IPS-NIHi7 (cell line): ENCODE data around the gene CFAP46.
"Not testable (repeated sequence)": the region's sequence is repeated elsewhere in the genome, so short reads cannot be mapped to it uniquely, and the experiment has no call there.

Source experiments
- DNase-seq: peaks from one replicate; pipeline ENCODE4 v3.0.0; 2012; ENCODE audit warnings: mixed read lengths; ENCODE audit errors: extremely low spot score

CFAP46 gene

DNA sequence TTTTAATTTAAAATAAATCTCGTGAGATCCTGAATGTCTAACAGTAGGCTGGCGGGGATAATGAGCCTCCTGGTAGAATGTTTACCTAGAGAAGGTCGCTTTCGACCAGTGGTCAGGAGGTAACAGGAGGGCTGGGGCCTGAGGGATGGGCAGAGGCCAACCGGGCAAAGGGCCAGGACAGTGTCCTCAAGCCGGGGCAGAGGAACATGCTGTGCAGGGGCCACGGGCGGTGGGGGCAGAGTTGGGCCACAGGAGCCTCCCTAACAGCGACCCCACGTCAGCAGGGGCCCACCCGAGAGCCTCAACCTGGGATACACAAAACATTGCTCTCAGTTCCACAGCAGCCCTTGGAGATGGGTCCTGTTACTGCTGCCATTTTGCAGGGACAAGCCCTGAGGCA, 14.5 kb downstream of the CFAP46 start:
- DNase-seq: no peak

DNA sequence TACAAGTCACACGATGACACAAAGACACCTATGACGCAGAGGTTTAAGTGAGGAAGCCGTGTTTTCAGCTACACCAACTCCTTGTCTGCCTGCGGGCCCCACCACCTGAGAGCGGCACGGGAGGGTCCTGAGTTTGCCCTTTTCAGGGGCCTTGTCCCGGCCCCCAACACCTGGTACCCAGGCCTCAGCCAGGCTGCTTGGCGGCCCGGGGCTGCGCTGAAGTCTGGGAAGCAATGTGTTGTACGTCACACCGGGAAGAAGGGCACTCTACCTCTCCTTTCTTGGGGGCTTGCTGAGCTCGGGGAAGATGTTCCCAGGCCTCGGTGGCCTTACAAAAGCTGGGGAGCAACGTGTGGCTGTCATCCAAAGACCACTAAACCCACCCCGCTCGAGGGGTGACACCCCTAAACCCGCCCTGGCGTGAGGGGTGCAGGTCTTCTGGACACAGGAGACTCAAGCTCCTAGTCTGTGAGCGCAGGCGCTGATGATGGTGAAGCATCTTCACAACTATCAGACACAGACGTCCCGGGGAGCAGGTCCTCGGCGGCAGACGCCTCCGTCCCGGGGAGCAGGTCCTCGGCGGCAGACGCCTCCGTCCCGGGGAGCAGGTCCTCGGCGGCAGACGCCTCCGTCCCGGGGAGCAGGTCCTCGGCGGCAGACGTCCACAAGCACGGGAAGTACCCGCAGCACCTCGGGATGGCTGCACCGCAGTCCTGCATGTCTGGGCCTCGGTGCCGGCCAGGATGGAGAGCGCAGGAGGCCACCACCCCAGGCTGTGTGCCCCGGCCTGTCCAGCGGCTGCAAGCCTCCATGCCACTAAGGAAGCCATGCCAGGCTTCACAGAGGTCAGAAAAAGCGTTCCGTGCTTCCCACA, 15.4 kb downstream of the CFAP46 start:
- DNase-seq: no peak

GRCh38 chr10:132926070-132926469, 16.3 kb downstream of the CFAP46 start:
- no peak for DNase-seq

DNA sequence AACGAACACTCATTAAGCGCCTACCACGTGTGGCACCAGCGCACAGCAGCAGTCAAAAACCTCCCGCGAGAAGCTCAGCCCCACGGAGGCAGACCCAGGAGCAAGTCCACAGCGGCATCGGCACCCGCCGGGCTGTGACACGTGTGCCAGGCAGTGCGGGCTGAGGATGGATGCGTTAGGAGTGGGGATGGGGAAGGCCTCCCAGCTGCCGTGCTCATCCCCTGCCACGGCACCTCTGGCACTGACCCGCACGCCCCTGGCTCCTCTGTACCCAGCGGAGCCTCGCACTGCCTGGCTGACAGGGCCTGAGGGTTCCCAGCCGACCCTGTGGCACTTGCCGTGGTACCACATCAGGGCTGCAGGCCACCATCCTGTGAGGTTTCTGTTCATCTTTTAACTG, 16.8 kb downstream of the CFAP46 start:
- no peak for DNase-seq

- no peak for DNase-seq
These were observed 17.3 kb downstream of the CFAP46 start for GRCh38 chr10:132925071-132925561.

- DNase-seq: no peak
These were observed 18.1 kb downstream of the CFAP46 start for GRCh38 chr10:132924046-132924952.

GRCh38 chr10:132923384-132923783, 19.0 kb downstream of the CFAP46 start:
- DNase-seq: not testable (repeated sequence)

GRCh38 chr10:132922872-132923271, 19.5 kb downstream of the CFAP46 start:
- DNase-seq: no peak

- no peak for DNase-seq
These were observed 20.3 kb downstream of the CFAP46 start for GRCh38 chr10:132921818-132922807.

GRCh38 chr10:132921086-132921485, 21.3 kb downstream of the CFAP46 start:
- DNase-seq: no peak

GRCh38 chr10:132920101-132920925, 22.1 kb downstream of the CFAP46 start:
- no peak for DNase-seq

GRCh38 chr10:132919374-132920100, 22.8 kb downstream of the CFAP46 start:
- no peak for DNase-seq

- DNase-seq: no peak
These were observed 23.6 kb downstream of the CFAP46 start for GRCh38 chr10:132918617-132919373.

DNA sequence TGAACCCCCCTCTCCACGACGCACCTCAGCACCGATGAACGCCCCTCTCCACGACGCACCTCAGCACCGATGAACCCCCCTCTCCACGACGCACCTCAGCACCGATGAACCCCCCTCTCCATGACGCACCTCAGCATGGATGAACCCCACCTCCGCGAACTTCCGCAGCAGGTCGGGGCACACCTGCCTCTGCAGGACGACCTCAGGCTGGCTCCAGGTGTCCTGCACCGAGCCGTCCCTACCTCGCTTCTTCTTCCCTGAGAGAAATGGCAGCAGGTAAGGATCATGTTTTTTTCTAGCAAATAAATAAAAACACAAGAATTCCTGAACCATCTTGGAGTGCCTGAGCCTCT, 24.1 kb downstream of the CFAP46 start:
- no peak for DNase-seq

GRCh38 chr10:132916956-132917666, 25.3 kb downstream of the CFAP46 start:
- DNase-seq: no peak

DNA sequence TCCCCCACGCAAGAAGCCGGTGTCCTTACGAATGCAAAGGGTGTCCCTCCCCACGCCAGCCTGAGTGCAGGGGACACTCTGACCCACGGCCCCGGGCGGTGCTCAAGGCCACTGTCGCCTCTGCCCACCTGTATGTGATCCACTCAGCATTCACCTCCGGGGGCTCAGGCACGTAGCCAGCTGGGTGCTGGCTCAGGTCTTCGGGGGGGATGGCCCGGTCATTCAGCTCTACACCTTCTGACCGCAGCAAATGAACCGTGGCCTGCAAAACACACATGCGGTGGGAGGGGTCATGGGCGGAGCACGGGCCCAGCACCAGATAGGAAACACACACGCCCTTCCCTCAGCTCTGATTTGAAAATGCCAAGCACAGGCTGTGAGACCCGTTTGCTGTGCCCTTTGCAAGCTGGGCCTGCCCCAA, 25.9 kb downstream of the CFAP46 start:
- no peak for DNase-seq

- no peak for DNase-seq
These were observed 27.0 kb downstream of the CFAP46 start for GRCh38 chr10:132915411-132915810.

DNA sequence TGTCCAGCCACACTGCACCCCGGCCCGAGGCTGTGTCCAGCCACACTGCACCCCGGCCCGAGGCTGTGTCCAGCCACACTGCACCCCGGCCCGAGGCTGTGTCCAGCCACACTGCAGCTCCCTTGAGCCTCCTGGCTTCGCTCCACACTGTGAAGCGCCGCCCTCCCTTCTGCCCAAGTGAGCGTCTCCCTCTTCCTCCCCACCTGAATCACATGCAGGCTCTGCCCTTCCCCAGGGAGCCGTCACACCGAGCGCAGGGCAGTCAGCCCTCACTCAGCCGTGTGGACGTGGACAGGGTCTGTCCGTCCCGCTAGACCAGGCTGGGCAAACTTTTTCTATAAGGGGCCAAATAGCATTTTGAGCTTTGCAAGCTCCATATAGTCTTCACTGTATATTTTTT, 27.6 kb downstream of the CFAP46 start:
- no peak for DNase-seq
